Endothelial cell of umbilical vein (primary cell): ENCODE measurements around the gene HDAC9.

Experiments
- EZH2 ChIP-seq: IDR thresholded peaks from 2 replicates; pipeline ENCODE4 v1.6.1; 2012; ENCODE audit warnings: borderline replicate concordance, low read depth, mild to moderate bottlenecking, moderate library complexity, low read length, inconsistent platforms; ENCODE audit not compliant: severe bottlenecking
- GATA2 ChIP-seq: IDR thresholded peaks from 2 replicates; pipeline ENCODE4 v1.7.0; 2011; ENCODE audit warnings: low read depth, mild to moderate bottlenecking, moderate library complexity, mixed read lengths, low read length; ENCODE audit not compliant: insufficient read length, insufficient read depth
- MYC ChIP-seq: IDR thresholded peaks from one replicate; pipeline ENCODE4 v1.6.1; 2011; ENCODE audit warnings: mild to moderate bottlenecking, low read depth, low read length
- POLR2A ChIP-seq: IDR thresholded peaks from 2 replicates; pipeline ENCODE4 v1.6.1; 2012; ENCODE audit warnings: low read depth, mild to moderate bottlenecking, control low read depth, low read length
- POLR2AphosphoS5 ChIP-seq: IDR thresholded peaks from 2 replicates; pipeline ENCODE4 v1.6.1; 2012; ENCODE audit warnings: low read depth, mild to moderate bottlenecking, control low read depth, low read length, moderate library complexity; ENCODE audit not compliant: insufficient read depth
- TF ChIP-seq, protein P1 (sequence below), 2 donors: IDR thresholded peaks; 1 replicate in 1 of 2; 2 replicates in 1 of 2; pipeline ENCODE4 v1.5.1; 2011; ENCODE audit warnings: low read length in 2 of 2, mild to moderate bottlenecking in 2 of 2, moderate library complexity in 2 of 2, control low read depth in 1 of 2, inconsistent platforms in 1 of 2, low read depth in 1 of 2; ENCODE audit not compliant: insufficient read depth in 1 of 2; ENCODE audit errors: extremely low read depth in 1 of 2
- TF ChIP-seq, protein P2 (sequence below): IDR thresholded peaks from 2 replicates; pipeline ENCODE4 v1.6.1; 2011; ENCODE audit not compliant: insufficient read depth, insufficient read length

DNA sequence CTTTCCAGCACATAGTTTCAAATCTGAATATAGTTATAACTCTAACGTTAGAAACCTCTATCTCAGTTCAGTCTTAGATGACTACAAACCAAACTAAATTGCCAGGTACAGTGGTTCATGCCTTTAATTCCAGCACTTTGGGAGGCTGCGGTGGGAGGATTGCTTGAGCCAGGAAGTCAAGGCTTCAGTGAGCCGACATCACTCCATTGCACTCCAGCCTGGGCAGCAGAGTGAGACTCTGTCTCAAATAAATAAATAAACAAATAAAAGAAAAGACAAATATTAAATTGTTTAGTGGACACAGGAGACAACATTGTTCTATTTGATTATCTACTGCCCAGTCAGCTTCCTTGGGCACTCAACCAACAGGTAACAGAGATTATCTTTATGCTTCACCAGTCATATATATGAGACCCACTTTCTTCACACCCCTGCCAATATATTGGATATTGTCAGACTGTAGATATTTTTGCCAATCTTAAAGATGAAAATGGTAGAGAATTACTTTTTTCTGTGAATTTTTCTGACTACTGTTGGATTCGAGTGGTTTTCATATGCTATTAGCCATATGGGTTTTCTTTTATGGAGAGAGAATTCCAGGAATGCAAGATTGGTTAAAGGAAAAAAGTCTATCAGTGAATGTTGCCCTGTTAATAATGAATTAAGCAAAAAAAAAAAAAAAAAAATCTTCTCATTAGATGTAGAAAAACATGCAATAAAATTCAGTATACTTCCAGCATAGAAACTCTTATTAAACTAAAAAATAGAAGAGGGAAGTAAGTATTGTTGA is 16.0 kb downstream of the HDAC9 start:
- TF ChIP-seq POLR2A (no peak), EZH2 (no peak), MYC (no peak), POLR2AphosphoS5 (no peak), GATA2 (no peak)
- TF ChIP-seq, protein P1, sequence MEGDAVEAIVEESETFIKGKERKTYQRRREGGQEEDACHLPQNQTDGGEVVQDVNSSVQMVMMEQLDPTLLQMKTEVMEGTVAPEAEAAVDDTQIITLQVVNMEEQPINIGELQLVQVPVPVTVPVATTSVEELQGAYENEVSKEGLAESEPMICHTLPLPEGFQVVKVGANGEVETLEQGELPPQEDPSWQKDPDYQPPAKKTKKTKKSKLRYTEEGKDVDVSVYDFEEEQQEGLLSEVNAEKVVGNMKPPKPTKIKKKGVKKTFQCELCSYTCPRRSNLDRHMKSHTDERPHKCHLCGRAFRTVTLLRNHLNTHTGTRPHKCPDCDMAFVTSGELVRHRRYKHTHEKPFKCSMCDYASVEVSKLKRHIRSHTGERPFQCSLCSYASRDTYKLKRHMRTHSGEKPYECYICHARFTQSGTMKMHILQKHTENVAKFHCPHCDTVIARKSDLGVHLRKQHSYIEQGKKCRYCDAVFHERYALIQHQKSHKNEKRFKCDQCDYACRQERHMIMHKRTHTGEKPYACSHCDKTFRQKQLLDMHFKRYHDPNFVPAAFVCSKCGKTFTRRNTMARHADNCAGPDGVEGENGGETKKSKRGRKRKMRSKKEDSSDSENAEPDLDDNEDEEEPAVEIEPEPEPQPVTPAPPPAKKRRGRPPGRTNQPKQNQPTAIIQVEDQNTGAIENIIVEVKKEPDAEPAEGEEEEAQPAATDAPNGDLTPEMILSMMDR (IDR thresholded peaks at IDR 0.05; ENCODE audit: extremely low read depth in 1 of 2, insufficient read depth in 1 of 2, low read depth in 1 of 2, low read length in 2 of 2), result no peak
- TF ChIP-seq, protein P2, sequence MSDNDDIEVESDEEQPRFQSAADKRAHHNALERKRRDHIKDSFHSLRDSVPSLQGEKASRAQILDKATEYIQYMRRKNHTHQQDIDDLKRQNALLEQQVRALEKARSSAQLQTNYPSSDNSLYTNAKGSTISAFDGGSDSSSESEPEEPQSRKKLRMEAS, result no peak
